H9 (cell line): ENCODE measurements around the gene BICD1. TPM values are rescaled to one million over a fixed set of nuclear protein-coding genes. Genes with fewer than 3 reads are reported as not detected.

Experiments used
- DNase-seq: peaks from one replicate; pipeline ENCODE4 v3.0.0-alpha.2; 2017
- H2AFZ ChIP-seq: one replicate; pipeline ENCODE4 v1.6.1; 2013; ENCODE audit warnings: mild to moderate bottlenecking, low read length, control low read depth, moderate library complexity
- H2AK5ac ChIP-seq: 2 replicates; pipeline ENCODE4 v1.6.1; 2013; ENCODE audit warnings: low read length, control low read depth, mixed read lengths; ENCODE audit not compliant: insufficient read length
- H2BK120ac ChIP-seq: one replicate; pipeline ENCODE4 v1.6.1; 2013; ENCODE audit warnings: low read depth, mild to moderate bottlenecking, low read length, control low read depth, inconsistent platforms; ENCODE audit not compliant: poor library complexity, severe bottlenecking
- H2BK12ac ChIP-seq: 2 replicates; pipeline ENCODE4 v1.6.1; 2013; ENCODE audit warnings: low read length, control low read depth, mixed read lengths, low read depth; ENCODE audit not compliant: insufficient read length
- H2BK15ac ChIP-seq: 2 replicates; pipeline ENCODE4 v1.6.1; 2013; ENCODE audit warnings: low read depth, low read length, control low read depth
- H2BK20ac ChIP-seq: one replicate; pipeline ENCODE4 v1.6.1; 2013; ENCODE audit warnings: low read depth, mild to moderate bottlenecking, low read length, control low read depth, inconsistent platforms; ENCODE audit not compliant: poor library complexity, severe bottlenecking
- H2BK5ac ChIP-seq: 2 replicates; pipeline ENCODE4 v1.6.1; 2013; ENCODE audit warnings: low read length, control low read depth, mixed read lengths; ENCODE audit not compliant: insufficient read length
- H3K14ac ChIP-seq: 2 replicates; pipeline ENCODE4 v1.6.1; 2013; ENCODE audit warnings: low read length, control low read depth; ENCODE audit not compliant: insufficient read depth
- H3K18ac ChIP-seq: 2 replicates; pipeline ENCODE4 v1.6.1; 2013; ENCODE audit warnings: low read depth, mild to moderate bottlenecking, mixed read lengths, low read length, control low read depth; ENCODE audit not compliant: insufficient read length
- H3K23ac ChIP-seq: 2 replicates; pipeline ENCODE4 v1.6.1; 2013; ENCODE audit warnings: low read length, control low read depth, mixed read lengths, low read depth; ENCODE audit not compliant: insufficient read length
- H3K23me2 ChIP-seq: 2 replicates; pipeline ENCODE4 v1.6.1; 2013; ENCODE audit warnings: low read depth, mild to moderate bottlenecking, mixed read lengths, low read length, control low read depth; ENCODE audit not compliant: insufficient read length, poor library complexity, severe bottlenecking
- H3K27ac ChIP-seq: 2 replicates; pipeline ENCODE4 v1.5.1; 2013; ENCODE audit warnings: low read length, control low read depth, mixed read lengths, low read depth; ENCODE audit not compliant: insufficient read length
- H3K27me3 ChIP-seq: 2 replicates; pipeline ENCODE4 v1.6.1; 2013; ENCODE audit warnings: low read length, control low read depth, inconsistent platforms; ENCODE audit not compliant: insufficient read depth
- H3K4ac ChIP-seq: 2 replicates; pipeline ENCODE4 v1.6.1; 2013; ENCODE audit warnings: low read depth, mild to moderate bottlenecking, control low read depth, inconsistent platforms, low read length, moderate library complexity
- H3K4me1 ChIP-seq: 2 replicates; pipeline ENCODE4 v1.6.1; 2013; ENCODE audit warnings: low read length, control low read depth, inconsistent platforms; ENCODE audit not compliant: insufficient read depth
- H3K4me2 ChIP-seq: 2 replicates; pipeline ENCODE4 v1.6.1; 2013; ENCODE audit warnings: low read length, control low read depth, mixed read lengths; ENCODE audit not compliant: insufficient read length, insufficient read depth
- H3K56ac ChIP-seq: 2 replicates; pipeline ENCODE4 v1.6.1; 2013; ENCODE audit warnings: low read depth, mild to moderate bottlenecking, mixed read lengths, low read length, control low read depth; ENCODE audit not compliant: insufficient read length
- H3K79me1 ChIP-seq: 2 replicates; pipeline ENCODE4 v1.6.1; 2013; ENCODE audit warnings: low read depth, mild to moderate bottlenecking, moderate library complexity, low read length, control low read depth, inconsistent platforms; ENCODE audit not compliant: insufficient read depth, poor library complexity, severe bottlenecking
- H3K79me2 ChIP-seq: 2 replicates; pipeline ENCODE4 v1.6.1; 2013; ENCODE audit warnings: low read length, control low read depth, inconsistent platforms; ENCODE audit not compliant: insufficient read depth
- H3K9ac ChIP-seq: 2 replicates; pipeline ENCODE4 v1.6.1; 2013; ENCODE audit warnings: low read length, control low read depth, mixed read lengths; ENCODE audit not compliant: insufficient read length; ENCODE audit errors: extremely low read depth
- H3K9me3 ChIP-seq: one replicate; pipeline ENCODE4 v1.6.1; 2013; ENCODE audit warnings: low read depth, low read length, inconsistent platforms; ENCODE audit not compliant: control insufficient read depth
- H3T11ph ChIP-seq: one replicate; pipeline ENCODE4 v1.6.1; 2013; ENCODE audit warnings: mild to moderate bottlenecking, low read length, control low read depth, inconsistent platforms
- H4K20me1 ChIP-seq: one replicate; pipeline ENCODE4 v1.6.1; 2013; ENCODE audit not compliant: control insufficient read depth, insufficient read length, insufficient read depth
- H4K5ac ChIP-seq: 2 replicates; pipeline ENCODE4 v1.6.1; 2013; ENCODE audit warnings: low read depth, mild to moderate bottlenecking, mixed read lengths, low read length, control low read depth; ENCODE audit not compliant: insufficient read length
- H4K8ac ChIP-seq: replicated peaks from 2 replicates; pipeline ENCODE4 v1.6.1; 2013; ENCODE audit warnings: low read length, control low read depth, mixed read lengths, low read depth; ENCODE audit not compliant: insufficient read length
- H4K91ac ChIP-seq: 2 replicates; pipeline ENCODE4 v1.6.1; 2013; ENCODE audit warnings: low read depth, mild to moderate bottlenecking, moderate library complexity, mixed read lengths, low read length, control low read depth; ENCODE audit not compliant: insufficient read length
- H3K27ac Mint-ChIP-seq, 3 experiments: 2 replicates in 2 of 3; 3 replicates in 1 of 3; pipeline ENCODE4 v1.8.0; 2020 to 2021; ENCODE audit warnings: mixed read lengths in 3 of 3, mild to moderate bottlenecking in 1 of 3, moderate library complexity in 1 of 3
- H3K27me3 Mint-ChIP-seq: 2 replicates; pipeline ENCODE4 v1.8.0; 2021; ENCODE audit warnings: low read depth, mild to moderate bottlenecking, moderate library complexity, mixed read lengths
- H3K36me3 Mint-ChIP-seq, 3 experiments: 2 replicates in 2 of 3; 3 replicates in 1 of 3; pipeline ENCODE4 v1.8.0; 2020 to 2021; ENCODE audit warnings: low read depth in 3 of 3, mixed read lengths in 3 of 3; ENCODE audit not compliant: insufficient read depth in 1 of 3
- H3K4me1 Mint-ChIP-seq, 2 experiments: 2 replicates each; pipeline ENCODE4 v1.8.0; 2020; ENCODE audit warnings: mixed read lengths in 2 of 2
- H3K4me3 Mint-ChIP-seq, 2 experiments: 2 replicates in 1 of 2; 3 replicates in 1 of 2; pipeline ENCODE4 v1.8.0; 2020 to 2021; ENCODE audit warnings: mild to moderate bottlenecking in 2 of 2, mixed read lengths in 2 of 2, moderate library complexity in 1 of 2
- H3K9me3 Mint-ChIP-seq, 2 experiments: 2 replicates in 1 of 2; 3 replicates in 1 of 2; pipeline ENCODE4 v1.8.0; 2020; ENCODE audit warnings: mild to moderate bottlenecking in 2 of 2, mixed read lengths in 2 of 2, moderate library complexity in 1 of 2
- WGBS: extraction: QIAGEN DNeasy Blood & Tissue Kit; methylation state at CpG from one replicate; pipeline ENCODE4 v1.1.7; 2013; ENCODE audit warnings: missing lambda C conversion rate, low lambda C conversion rate, mixed read lengths; ENCODE audit not compliant: insufficient read length; ENCODE audit errors: extremely low coverage; 5-methylcytosine and 5-hydroxymethylcytosine counted together
- total RNA-seq: library from RNA; stranded (reverse); gene quantifications from 2 replicates; pipeline ENCODE4 v1.2.1, GENCODE V29; 2021
- TF ChIP-seq, protein P1 (sequence below): fragments of 200-600 bp; sonication (generic); conservative IDR thresholded peaks from 3 replicates; pipeline ENCODE4 v1.8.0; 2021; ENCODE audit warnings: antibody characterized with exemption, mild to moderate bottlenecking

BICD1 gene
- total RNA-seq, 1 experiment from 2014 or later: 134 TPM

DNA sequence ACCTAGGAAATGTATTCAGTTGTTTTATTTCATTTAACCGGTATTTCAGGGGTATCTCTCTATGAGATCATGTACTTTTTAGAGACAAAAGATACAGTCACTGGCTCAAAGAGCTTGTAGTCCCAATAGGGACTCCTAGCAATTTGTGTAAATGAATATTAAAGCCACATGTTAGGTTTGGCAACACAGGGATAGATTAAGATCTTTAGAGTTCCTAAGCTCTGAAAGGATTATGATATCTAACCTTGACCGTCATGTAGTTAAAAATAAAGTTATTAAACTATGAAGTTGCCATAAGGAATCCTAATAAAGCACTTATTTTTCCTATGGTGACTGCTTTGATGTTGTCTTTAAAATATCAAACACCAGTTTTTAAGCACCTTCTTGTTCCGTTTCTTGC is 192.3 kb downstream of the BICD1 start:
- no peak overlapping the region for H2BK5ac ChIP-seq
- no peak overlapping the region for H3K4me3 Mint-ChIP-seq
- no peak overlapping the region for H3K23ac ChIP-seq
- WGBS: no CpG with 5 or more reads among the region's 3 CpGs
- H3K18ac ChIP-seq: no peak overlapping the region
- H3K4me1 Mint-ChIP-seq: peaks cover 0 to 2% of the 10 kb centered on the region in 2 experiments; a peak in 1 of 4 replicates
- TF ChIP-seq, protein P1, sequence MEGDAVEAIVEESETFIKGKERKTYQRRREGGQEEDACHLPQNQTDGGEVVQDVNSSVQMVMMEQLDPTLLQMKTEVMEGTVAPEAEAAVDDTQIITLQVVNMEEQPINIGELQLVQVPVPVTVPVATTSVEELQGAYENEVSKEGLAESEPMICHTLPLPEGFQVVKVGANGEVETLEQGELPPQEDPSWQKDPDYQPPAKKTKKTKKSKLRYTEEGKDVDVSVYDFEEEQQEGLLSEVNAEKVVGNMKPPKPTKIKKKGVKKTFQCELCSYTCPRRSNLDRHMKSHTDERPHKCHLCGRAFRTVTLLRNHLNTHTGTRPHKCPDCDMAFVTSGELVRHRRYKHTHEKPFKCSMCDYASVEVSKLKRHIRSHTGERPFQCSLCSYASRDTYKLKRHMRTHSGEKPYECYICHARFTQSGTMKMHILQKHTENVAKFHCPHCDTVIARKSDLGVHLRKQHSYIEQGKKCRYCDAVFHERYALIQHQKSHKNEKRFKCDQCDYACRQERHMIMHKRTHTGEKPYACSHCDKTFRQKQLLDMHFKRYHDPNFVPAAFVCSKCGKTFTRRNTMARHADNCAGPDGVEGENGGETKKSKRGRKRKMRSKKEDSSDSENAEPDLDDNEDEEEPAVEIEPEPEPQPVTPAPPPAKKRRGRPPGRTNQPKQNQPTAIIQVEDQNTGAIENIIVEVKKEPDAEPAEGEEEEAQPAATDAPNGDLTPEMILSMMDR: no peak
- H3K4ac ChIP-seq: no peak overlapping the region
- no peak overlapping the region for H3K56ac ChIP-seq
- no peaks in the 10 kb centered on the region for H3K9me3 ChIP-seq
- H3K27me3 ChIP-seq: no peaks in the 10 kb centered on the region
- H3K23me2 ChIP-seq: no peaks in the 10 kb centered on the region
- no peak overlapping the region for H2BK120ac ChIP-seq
- no peak overlapping the region for H4K91ac ChIP-seq
- H3K36me3 Mint-ChIP-seq: peaks cover 3 to 38% (median 17%) of the 10 kb centered on the region in 3 experiments; a peak in 6 of 7 replicates
- H3K4me1 ChIP-seq: no peaks in the 10 kb centered on the region
- no peak overlapping the region for H3K27ac ChIP-seq
- no peaks in the 10 kb centered on the region for H3K79me2 ChIP-seq
- no peak overlapping the region for H2BK15ac ChIP-seq
- no peak overlapping the region for H4K8ac ChIP-seq
- H3K4me2 ChIP-seq: no peak overlapping the region
- no peaks in the 10 kb centered on the region for H3K79me1 ChIP-seq
- no peak overlapping the region for H3K9ac ChIP-seq
- no peak overlapping the region for H3K14ac ChIP-seq
- no peak overlapping the region for H2BK20ac ChIP-seq
- H3K27ac Mint-ChIP-seq: peak overlapping the region in 2 of 3 experiments; percentile 26 to 45; a peak in 3 of 7 replicates
- no peak overlapping the region for H2AK5ac ChIP-seq
- no peak for DNase-seq
- H3K9me3 Mint-ChIP-seq: no peaks in the 10 kb centered on the region
- no peaks in the 10 kb centered on the region for H3K27me3 Mint-ChIP-seq
- no peak overlapping the region for H2BK12ac ChIP-seq
- H4K20me1 ChIP-seq: no peaks in the 10 kb centered on the region
- H3T11ph ChIP-seq: no peak overlapping the region
- no peak overlapping the region for H2AFZ ChIP-seq
- H4K5ac ChIP-seq: no peak overlapping the region
